HG03196 (cell line): ENCODE data around the gene RFPL2.
"Not testable (repeated sequence)": the region's sequence is repeated elsewhere in the genome, so short reads cannot be mapped to it uniquely, and the experiment has no call there.

ENCODE experiments used
- ATAC-seq: cut with Tn5 transposase; IDR thresholded peaks from one replicate; pipeline ENCODE4 v1.9.1; 2021; ENCODE audit not compliant: unreplicated experiment

Gene RFPL2

GRCh38 chr22:32206774-32207758 is 2.2 kb upstream of the RFPL2 start:
- no peak for ATAC-seq

- no peak for ATAC-seq
Observed at GRCh38 chr22:32205974-32206773, 1.3 kb upstream of the RFPL2 start.

- no peak for ATAC-seq
Observed at GRCh38 chr22:32204040-32204855, 625 bp downstream of the RFPL2 start.

GRCh38 chr22:32203181-32204039 is 1.5 kb downstream of the RFPL2 start:
- ATAC-seq, result no peak

GRCh38 chr22:32202539-32203180 is 2.2 kb downstream of the RFPL2 start:
- no peak for ATAC-seq

GRCh38 chr22:32202161-32202538 is 2.7 kb downstream of the RFPL2 start:
- no peak for ATAC-seq

- no peak for ATAC-seq
Observed at GRCh38 chr22:32200752-32201151, 4.1 kb downstream of the RFPL2 start.

- ATAC-seq, result no peak
Observed at GRCh38 chr22:32199961-32200360, 4.9 kb downstream of the RFPL2 start.

GRCh38 chr22:32199341-32199740 is 5.5 kb downstream of the RFPL2 start:
- ATAC-seq, result no peak

GRCh38 chr22:32197553-32198226 is 7.2 kb downstream of the RFPL2 start:
- ATAC-seq, result not testable (repeated sequence)

GRCh38 chr22:32195900-32196299 is 9.0 kb downstream of the RFPL2 start:
- ATAC-seq, result not testable (repeated sequence)

GRCh38 chr22:32193346-32193745 is 11.5 kb downstream of the RFPL2 start:
- ATAC-seq, result not testable (repeated sequence)

GRCh38 chr22:32191021-32191420 is 13.9 kb downstream of the RFPL2 start:
- ATAC-seq, result not testable (repeated sequence)

GRCh38 chr22:32185821-32186220 is 19.1 kb downstream of the RFPL2 start:
- no peak for ATAC-seq

- no peak for ATAC-seq
Observed at GRCh38 chr22:32183625-32184024, 21.2 kb downstream of the RFPL2 start.

GRCh38 chr22:32181043-32181442 is 23.8 kb downstream of the RFPL2 start:
- ATAC-seq, result no peak

GRCh38 chr22:32177221-32177765 is 27.6 kb downstream of the RFPL2 start:
- ATAC-seq, result no peak
